HG03139 (cell line): Measurements from ENCODE around the gene P2RY4.
"Not testable (repeated sequence)": the region's sequence is repeated elsewhere in the genome, so short reads cannot be mapped to it uniquely, and the experiment has no call there.

Experiments
- ATAC-seq: cut with Tn5 transposase; IDR thresholded peaks from one replicate; pipeline ENCODE4 v1.9.1; 2021; ENCODE audit not compliant: unreplicated experiment

Gene P2RY4

DNA sequence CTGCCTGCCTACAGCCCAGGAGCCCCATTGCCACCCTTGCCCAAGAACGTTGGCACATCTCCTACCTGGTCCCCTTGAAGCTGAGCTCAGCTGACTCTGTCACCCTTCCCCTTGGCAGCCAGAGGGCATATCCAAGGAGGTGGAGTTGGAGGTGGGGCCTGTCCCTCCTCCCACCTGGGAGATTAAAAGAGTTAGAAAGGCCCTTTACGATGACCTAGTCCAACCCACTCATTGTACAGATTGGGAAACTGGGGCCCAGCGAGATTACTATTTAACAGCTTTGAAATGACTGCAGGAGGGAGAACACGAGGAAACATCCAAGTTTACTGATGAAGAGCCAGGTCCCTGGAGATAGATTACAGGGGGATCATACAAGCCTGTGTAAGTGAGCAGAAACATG is at the start of gene P2RY4:
P2RY4 (minus strand) TSS at position 101 of the 400 bp plus-strand sequence. CDS start 580 bp downstream, outside the sequence.
- ATAC-seq: no peak

GRCh38 chrX:70301716-70302115 is 41.7 kb upstream of the P2RY4 start:
- ATAC-seq: no peak

DNA sequence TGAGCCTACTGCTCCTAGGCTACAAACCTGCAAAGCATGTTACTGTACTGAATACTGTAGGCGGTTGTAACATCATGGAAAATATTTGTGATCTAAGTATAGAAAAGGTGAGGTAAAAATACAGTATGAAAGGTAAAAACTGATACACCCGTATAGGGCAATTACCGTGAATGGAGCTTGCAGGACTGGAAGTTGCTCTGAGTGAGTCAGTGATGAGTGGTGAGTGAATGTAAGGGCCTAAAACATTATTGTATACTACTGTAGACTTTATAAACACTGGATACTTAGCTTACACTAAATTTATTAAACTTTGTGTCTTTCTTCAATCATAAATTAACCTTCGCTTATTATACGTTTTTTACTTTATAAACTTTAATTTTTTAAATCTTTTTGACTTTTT is 33.6 kb upstream of the P2RY4 start:
- ATAC-seq: no peak

- no peak for ATAC-seq
These were observed 32.8 kb upstream of the P2RY4 start for GRCh38 chrX:70292788-70293187.

- peak; percentile 98 for ATAC-seq
These were observed 30.1 kb upstream of the P2RY4 start, which contains the start of the genes KIF4A and PDZD11 for GRCh38 chrX:70289793-70290770. Gene KIF4A, plus strand, starts transcription at chrX:70290104. Its CDS starts 355 bp downstream, at chrX:70290459. Gene PDZD11, minus strand, starts transcription at chrX:70289927. Its CDS starts 586 bp downstream, at chrX:70289341.

GRCh38 chrX:70289168-70289792 is 29.3 kb upstream of the P2RY4 start:
- ATAC-seq: no peak

DNA sequence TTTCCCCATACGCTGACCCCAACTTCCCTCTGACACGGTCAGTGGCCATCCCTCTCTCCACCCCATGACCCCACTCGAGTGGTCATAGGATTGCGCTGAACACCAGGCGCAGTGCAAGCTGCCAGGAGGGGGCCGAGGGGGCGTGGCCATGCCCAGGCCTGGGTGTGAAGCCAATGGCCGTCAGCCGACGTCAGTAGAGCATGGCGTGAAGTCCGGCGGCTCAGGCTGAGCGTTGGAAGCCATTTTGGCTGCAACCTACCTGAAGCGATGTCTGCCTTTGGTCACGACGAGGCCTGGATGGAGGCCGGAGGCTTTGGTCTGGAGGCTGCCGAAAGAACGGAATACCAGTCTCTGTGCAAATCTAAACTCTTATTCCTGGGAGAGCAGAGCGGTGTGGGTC is 21.9 kb upstream of the P2RY4 start, which contains the start of gene RAB41:
RAB41 (plus strand) TSS at position 222 of the 400 bp plus-strand sequence; CDS start at position 268, 46 bp downstream.
- ATAC-seq: no peak

GRCh38 chrX:70280573-70280972 is 20.6 kb upstream of the P2RY4 start:
- no peak for ATAC-seq

DNA sequence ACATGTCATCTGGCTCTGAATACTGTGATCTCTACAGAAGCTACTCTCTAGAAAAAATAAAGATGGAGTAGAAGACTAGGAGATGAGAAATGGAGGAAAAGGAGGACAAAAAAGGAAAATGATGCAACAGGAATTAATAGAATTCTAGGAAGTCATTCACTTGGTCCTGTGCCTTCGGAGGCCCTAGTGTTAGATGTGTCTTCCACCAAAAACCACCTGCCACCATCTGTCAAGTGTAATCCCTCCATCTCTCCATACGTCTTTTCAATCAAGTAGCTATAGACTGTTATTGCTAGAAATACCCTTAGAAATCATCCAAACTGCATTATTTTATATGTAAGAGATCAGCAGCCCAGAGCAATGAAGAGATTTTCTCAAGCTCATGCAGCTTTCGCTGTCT is 19.1 kb upstream of the P2RY4 start:
- no peak for ATAC-seq

DNA sequence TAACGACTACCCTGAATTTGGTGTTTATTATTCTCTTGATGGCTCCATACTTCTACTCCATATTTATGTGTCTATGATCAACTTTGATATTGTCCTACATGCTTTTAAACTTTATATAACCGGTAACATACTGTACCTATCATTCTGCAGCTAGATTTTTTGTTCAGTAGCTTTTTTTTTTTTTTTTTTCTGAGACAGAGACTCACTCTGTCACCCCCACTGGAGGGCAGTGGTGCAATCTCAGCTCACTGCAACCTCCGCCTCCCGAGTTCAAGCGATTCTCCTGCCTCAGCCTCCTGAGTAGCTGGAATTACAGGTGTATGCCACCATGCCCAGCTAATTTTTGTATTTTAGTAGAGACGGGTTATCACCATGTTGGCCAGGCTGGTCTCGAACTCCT is 14.0 kb upstream of the P2RY4 start:
- ATAC-seq: not testable (repeated sequence)

GRCh38 chrX:70268034-70268433 is 8.0 kb upstream of the P2RY4 start, which contains the start of gene ARR3:
Gene ARR3, plus strand, starts transcription at chrX:70268334. Its CDS starts 1,052 bp downstream, at chrX:70269386.
- ATAC-seq: no peak

DNA sequence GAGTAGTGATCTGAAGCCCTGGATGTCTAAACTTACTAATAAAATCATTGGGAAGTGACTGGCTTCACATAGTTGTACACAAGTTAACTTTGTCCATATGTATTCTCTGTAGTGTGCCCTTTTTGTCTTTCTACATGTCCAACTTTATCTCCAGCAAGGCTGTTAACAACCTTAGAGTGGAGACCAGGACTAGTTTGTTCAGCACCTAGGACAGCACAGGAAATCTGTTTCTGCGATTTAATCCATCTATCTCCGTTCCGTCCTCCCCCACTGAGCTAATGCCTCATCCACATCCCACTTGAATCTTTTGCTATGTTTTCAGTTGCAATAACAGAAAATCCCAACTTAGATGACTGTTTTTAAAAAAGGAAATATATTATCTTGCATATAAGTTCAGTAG is 4.8 kb upstream of the P2RY4 start:
- no peak for ATAC-seq

GRCh38 chrX:70262952-70263567 is 3.1 kb upstream of the P2RY4 start:
- no peak for ATAC-seq

- no peak for ATAC-seq
These were observed 2.3 kb downstream of the P2RY4 start for GRCh38 chrX:70257423-70258288.

DNA sequence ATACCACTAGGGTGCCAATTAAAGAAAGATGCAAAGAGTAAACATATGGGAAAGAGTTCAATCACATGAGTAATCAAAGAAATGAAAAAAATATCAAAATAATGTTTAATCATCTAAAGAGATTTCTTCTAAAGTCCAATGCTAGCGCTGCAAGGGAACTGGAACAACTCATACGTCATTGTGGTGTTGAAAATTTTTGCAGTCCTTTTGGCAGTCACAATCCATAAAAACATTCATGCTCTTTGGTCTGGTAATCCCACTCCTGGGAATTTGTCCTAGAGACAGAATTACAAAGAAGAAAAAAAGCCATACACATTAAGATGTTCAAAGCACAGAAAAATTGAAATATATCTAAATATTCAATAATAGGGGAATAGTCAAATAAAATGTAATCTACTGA is 4.6 kb downstream of the P2RY4 start:
- ATAC-seq: no peak

- ATAC-seq: no peak
These were observed 5.1 kb downstream of the P2RY4 start for GRCh38 chrX:70254909-70255308.

DNA sequence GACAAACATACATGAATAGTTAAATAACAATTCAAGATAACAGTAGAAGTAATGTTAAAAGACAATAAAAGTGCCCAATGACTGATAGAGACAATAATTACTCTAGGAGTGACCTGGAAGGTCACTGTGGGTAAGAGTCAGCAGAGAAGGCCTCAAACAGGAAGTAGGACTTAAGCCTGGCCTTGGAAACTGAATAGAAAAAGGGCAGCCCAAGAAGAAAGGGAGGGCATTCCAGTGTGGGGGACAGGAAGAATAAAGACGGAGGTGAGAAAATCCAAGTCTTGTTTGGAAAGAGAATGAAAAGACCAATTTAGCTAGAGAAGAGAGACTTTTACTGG is 6.0 kb downstream of the P2RY4 start:
- no peak for ATAC-seq

DNA sequence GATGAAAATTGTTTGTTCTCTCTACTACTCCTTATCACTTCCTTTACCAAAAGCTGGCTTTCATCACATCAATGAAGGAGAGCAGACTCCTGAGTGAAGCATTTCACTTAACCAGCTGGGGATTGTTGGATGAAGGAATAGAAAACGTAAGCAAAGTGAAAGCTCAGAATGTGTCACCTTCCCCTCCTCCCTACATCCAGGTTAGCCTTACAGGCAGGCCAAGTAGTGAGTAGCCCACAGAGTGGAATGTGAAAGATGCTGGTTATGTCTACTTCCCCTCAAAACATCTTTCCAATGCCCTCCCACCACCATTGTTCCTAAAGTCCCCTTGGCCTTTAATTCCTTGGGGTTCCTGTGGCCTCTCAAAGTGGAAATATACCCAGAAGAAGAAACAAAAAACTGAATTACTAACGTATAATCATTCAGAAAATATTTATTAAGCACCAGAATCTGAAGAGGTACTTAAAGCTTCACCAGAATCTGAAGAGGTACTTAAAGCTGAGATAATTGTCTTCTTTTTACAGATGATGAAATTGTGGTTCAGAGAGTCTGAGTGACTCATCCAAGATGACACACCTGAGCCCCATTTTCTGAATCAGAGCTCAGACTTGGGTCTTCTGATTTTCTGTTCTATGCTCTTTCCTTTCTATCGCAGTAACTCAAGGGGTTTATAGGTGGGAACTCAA is 6.5 kb downstream of the P2RY4 start:
- ATAC-seq: no peak

DNA sequence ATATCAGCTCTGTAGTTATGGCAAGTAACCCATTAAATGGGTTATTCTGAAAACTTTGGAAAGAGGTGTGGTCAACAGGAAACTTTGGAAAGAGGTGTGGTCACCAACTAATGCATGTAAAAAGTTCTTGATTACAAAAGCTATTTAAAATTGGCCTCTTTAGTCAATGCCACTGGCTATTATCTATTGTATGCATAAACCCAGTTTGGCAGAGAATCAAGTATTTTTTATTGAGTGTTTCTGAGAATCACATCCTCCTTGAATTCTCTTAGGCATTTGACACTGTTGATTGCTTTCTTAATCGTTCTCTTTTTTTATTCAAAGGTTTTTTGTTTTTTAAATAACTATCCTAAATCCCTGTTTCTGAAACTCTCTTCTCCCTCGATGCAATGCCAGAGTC is 7.5 kb downstream of the P2RY4 start:
- ATAC-seq: no peak

GRCh38 chrX:70247252-70247651 is 12.8 kb downstream of the P2RY4 start:
- ATAC-seq: no peak
